Brain microvascular endothelial cell (primary cell): ENCODE measurements around the gene IRX2.

Experiments used
- DNase-seq: peaks from one replicate; pipeline ENCODE4 v3.0.0-alpha.2; 2020
- H3K27ac ChIP-seq: fragments of 250-450 bp; sonication (Bioruptor Pico); 2 replicates; pipeline ENCODE4 v1.5.1; 2020; ENCODE audit warnings: mild to moderate bottlenecking, moderate library complexity
- H3K27me3 ChIP-seq: fragments of 250-450 bp; sonication (Bioruptor Pico); replicated peaks from 2 replicates; pipeline ENCODE4 v1.5.1; 2020; ENCODE audit warnings: mild to moderate bottlenecking
- H3K36me3 ChIP-seq: fragments of 250-450 bp; sonication (Bioruptor Pico); replicated peaks from 2 replicates; pipeline ENCODE4 v1.5.1; 2020; ENCODE audit warnings: mild to moderate bottlenecking
- H3K4me3 ChIP-seq: 2 replicates; pipeline ENCODE4 v1.5.1; 2011; ENCODE audit warnings: low read depth, mild to moderate bottlenecking, control low read depth, low read length, moderate library complexity
- CTCF ChIP-seq: IDR thresholded peaks from 2 replicates; pipeline ENCODE4 v1.5.1; 2011; ENCODE audit warnings: low read depth, mild to moderate bottlenecking, moderate library complexity, low read length, control low read depth, inconsistent platforms; ENCODE audit errors: missing control alignments
- in situ Hi-C: cut with HindIII; loops from 2 replicates; pipeline ENCODE4 v1.10.0; 2017; ENCODE audit warnings: low sequenced_read_pairs, low pct_ligation_motif_present

IRX2 gene

GRCh38 chr5:2755076-2755680 lies 3.7 kb upstream of the IRX2 start:
- no peak for DNase-seq
- peaks cover 55% of the 10 kb centered on the region for H3K27me3 ChIP-seq
- H3K4me3 ChIP-seq: no peak overlapping the region
- H3K27ac ChIP-seq: no peak overlapping the region
- no peaks in the 10 kb centered on the region for H3K36me3 ChIP-seq
- no peak for TF ChIP-seq CTCF
- in situ Hi-C loops: no loop called here

- no peak overlapping the region for H3K4me3 ChIP-seq
- H3K27ac ChIP-seq: no peak overlapping the region
- H3K27me3 ChIP-seq: peaks cover 61% of the 10 kb centered on the region
- TF ChIP-seq CTCF: no peak
- in situ Hi-C loops: no loop called here
- DNase-seq: no peak
- H3K36me3 ChIP-seq: no peaks in the 10 kb centered on the region
Measured at GRCh38 chr5:2754581-2755075, 3.2 kb upstream of the IRX2 start.

GRCh38 chr5:2753452-2754420 lies 2.3 kb upstream of the IRX2 start:
- Histone ChIP-seq H3K4me3 (no peak overlapping the region), H3K27me3 (peaks cover 64% of the 10 kb centered on the region), H3K36me3 (no peaks in the 10 kb centered on the region), H3K27ac (no peak overlapping the region)
- no peak for DNase-seq
- TF ChIP-seq CTCF: no peak
- in situ Hi-C loops: no loop called here

GRCh38 chr5:2752821-2753439 lies 1.5 kb upstream of the IRX2 start:
- no peak overlapping the region for H3K4me3 ChIP-seq
- H3K27ac ChIP-seq: no peak overlapping the region
- peaks cover 70% of the 10 kb centered on the region for H3K27me3 ChIP-seq
- no peaks in the 10 kb centered on the region for H3K36me3 ChIP-seq
- in situ Hi-C loops: no loop called here
- DNase-seq: no peak
- no peak for TF ChIP-seq CTCF

- no peak for DNase-seq
- no peaks in the 10 kb centered on the region for H3K36me3 ChIP-seq
- TF ChIP-seq CTCF: no peak
- H3K27ac ChIP-seq: no peak overlapping the region
- in situ Hi-C loops: no loop called here
- H3K27me3 ChIP-seq: peaks cover 68% of the 10 kb centered on the region
- H3K4me3 ChIP-seq: no peak overlapping the region
Measured at GRCh38 chr5:2752059-2752820, 763 bp upstream of the IRX2 start.
